GM19463 (cell line): ENCODE measurements around the gene PPP6R3.

Experiments
- ATAC-seq: cut with Tn5 transposase; IDR thresholded peaks from one replicate; pipeline ENCODE4 v1.9.1; 2021; ENCODE audit warnings: mild to moderate bottlenecking, moderate library complexity; ENCODE audit not compliant: unreplicated experiment

The PPP6R3 gene

GRCh38 chr11:68550485-68550817 is 89.9 kb downstream of the PPP6R3 start:
- ATAC-seq, result no peak

GRCh38 chr11:68551223-68551622 is 90.7 kb downstream of the PPP6R3 start:
- no peak for ATAC-seq

GRCh38 chr11:68551777-68552176 is 91.2 kb downstream of the PPP6R3 start:
- no peak for ATAC-seq

- no peak for ATAC-seq
These were observed 92.0 kb downstream of the PPP6R3 start for GRCh38 chr11:68552542-68552941.

GRCh38 chr11:68560216-68560615 is 99.7 kb downstream of the PPP6R3 start:
- no peak for ATAC-seq

GRCh38 chr11:68563454-68563853 is 102.9 kb downstream of the PPP6R3 start:
- ATAC-seq, result no peak

- ATAC-seq, result no peak
These were observed 103.7 kb downstream of the PPP6R3 start for GRCh38 chr11:68564261-68564660.

- ATAC-seq, result no peak
These were observed 105.2 kb downstream of the PPP6R3 start for GRCh38 chr11:68565768-68566167.

- no peak for ATAC-seq
These were observed 107.0 kb downstream of the PPP6R3 start for GRCh38 chr11:68567553-68567952.

- no peak for ATAC-seq
These were observed 108.8 kb downstream of the PPP6R3 start for GRCh38 chr11:68569357-68569756.

GRCh38 chr11:68570691-68571090 is 110.1 kb downstream of the PPP6R3 start:
- no peak for ATAC-seq

- no peak for ATAC-seq
These were observed 113.8 kb downstream of the PPP6R3 start for GRCh38 chr11:68574308-68574707.

- ATAC-seq, result no peak
These were observed 114.6 kb downstream of the PPP6R3 start for GRCh38 chr11:68575025-68575665.

GRCh38 chr11:68579455-68579854 is 118.9 kb downstream of the PPP6R3 start:
- ATAC-seq, result no peak

GRCh38 chr11:68581439-68581838 is 120.9 kb downstream of the PPP6R3 start:
- ATAC-seq, result no peak

- ATAC-seq, result no peak
These were observed 121.3 kb downstream of the PPP6R3 start for GRCh38 chr11:68581901-68582300.

- ATAC-seq, result no peak
These were observed 122.0 kb downstream of the PPP6R3 start for GRCh38 chr11:68582416-68583040.

GRCh38 chr11:68583041-68583446 is 122.5 kb downstream of the PPP6R3 start:
- no peak for ATAC-seq

- ATAC-seq, result no peak
These were observed 123.5 kb downstream of the PPP6R3 start for GRCh38 chr11:68584097-68584496.

- ATAC-seq, result no peak
These were observed 124.5 kb downstream of the PPP6R3 start for GRCh38 chr11:68584991-68585524.

- no peak for ATAC-seq
These were observed 129.1 kb downstream of the PPP6R3 start for GRCh38 chr11:68589547-68590216.

GRCh38 chr11:68591719-68592118 is 131.2 kb downstream of the PPP6R3 start:
- no peak for ATAC-seq
